HEK293 (cell line): ENCODE measurements around the gene MYZAP.

Experiments
- CTCF ChIA-PET: fragments of 350-600 bp; formaldehyde crosslinking; extraction: SDS; loops from one replicate; lab custom pipeline; 2021; ENCODE audit warnings: antibody characterized with exemption; lab: Yijun Ruan, JAX
- POLR2A ChIA-PET: fragments of 300-600 bp; formaldehyde crosslinking; extraction: SDS; loops from one replicate; lab custom pipeline; 2020; ENCODE audit warnings: antibody characterized with exemption, inconsistent platforms; lab: Yijun Ruan, JAX
- H3K27ac ChIP-seq: fragments of 200-500 bp; sonication (Bioruptor generic); 2 replicates; pipeline ENCODE4 v1.5.1; 2014; ENCODE audit warnings: low read depth, low read length, control low read depth, inconsistent platforms; ENCODE audit errors: extremely low read depth
- H3K36me3 ChIP-seq, 2 experiments: fragments of 200-500 bp in 1 of 2; sonication (Bioruptor generic) in 1 of 2; 1 replicate in 1 of 2; 2 replicates in 1 of 2; pipeline ENCODE4 v1.5.1; 2014 to 2017; ENCODE audit warnings: inconsistent platforms in 2 of 2, low read length in 2 of 2; ENCODE audit not compliant: control insufficient read depth in 2 of 2, insufficient read depth in 1 of 2
- H3K4me1 ChIP-seq: fragments of 200-500 bp; sonication (Bioruptor generic); 2 replicates; pipeline ENCODE4 v1.5.1; 2014; ENCODE audit warnings: mild to moderate bottlenecking, low read length, inconsistent platforms; ENCODE audit not compliant: control insufficient read depth, insufficient read depth
- H3K4me3 ChIP-seq: 2 replicates; pipeline ENCODE4 v1.5.1; 2011; ENCODE audit warnings: low read depth, mild to moderate bottlenecking, control low read depth, low read length, moderate library complexity
- H3K9me3 ChIP-seq: fragments of 200-500 bp; sonication (Bioruptor generic); 2 replicates; pipeline ENCODE4 v1.5.1; 2014; ENCODE audit warnings: low read depth, low read length, inconsistent platforms; ENCODE audit not compliant: control insufficient read depth, insufficient read depth
- CTCF ChIP-seq: fragments of 450-650 bp; formaldehyde crosslinking; IDR thresholded peaks from 2 replicates; pipeline ENCODE4 v1.5.1; 2016; ENCODE audit warnings: missing biosample characterization, missing genetic modification characterization
- GFI1B ChIP-seq: fragments of 450-650 bp; formaldehyde crosslinking; IDR thresholded peaks from 2 replicates; pipeline ENCODE4 v1.5.1; 2016; ENCODE audit warnings: missing biosample characterization, missing genetic modification characterization
- HOXD13 ChIP-seq: sonication (generic); formaldehyde crosslinking; IDR thresholded peaks from 2 replicates; pipeline ENCODE4 v1.8.0; 2022; ENCODE audit warnings: missing genetic modification reagents, borderline replicate concordance
- ZNF274 ChIP-seq, 2 experiments: fragments of 200-500 bp in 1 of 2; fragments of 450-650 bp in 1 of 2; sonication (Bioruptor generic) in 1 of 2; formaldehyde crosslinking in 1 of 2; IDR thresholded peaks; 2 replicates each; pipeline versions ENCODE4 v1.5.1 to v1.6.1; 2014 to 2016; ENCODE audit warnings: borderline replicate concordance in 1 of 2, inconsistent platforms in 1 of 2, low read length in 1 of 2, missing biosample characterization in 1 of 2, missing genetic modification characterization in 1 of 2
- ZNF350 ChIP-seq: fragments of 450-650 bp; formaldehyde crosslinking; IDR thresholded peaks from 2 replicates; pipeline ENCODE4 v1.5.0; 2017; ENCODE audit warnings: missing biosample characterization, mild to moderate bottlenecking, missing genetic modification characterization
- ZNF48 ChIP-seq: fragments of 450-650 bp; formaldehyde crosslinking; IDR thresholded peaks from 2 replicates; pipeline ENCODE4 v1.5.1; 2016; ENCODE audit warnings: missing biosample characterization, missing genetic modification characterization
- ZNF510 ChIP-seq: fragments of 450-650 bp; formaldehyde crosslinking; IDR thresholded peaks from 2 replicates; pipeline ENCODE4 v1.5.1; 2018; ENCODE audit warnings: mild to moderate bottlenecking, missing genetic modification characterization, missing biosample characterization; ENCODE audit not compliant: insufficient replicate concordance
- ZNF558 ChIP-seq: fragments of 450-650 bp; formaldehyde crosslinking; IDR thresholded peaks from 2 replicates; pipeline ENCODE4 v1.5.1; 2016; ENCODE audit warnings: missing biosample characterization, missing genetic modification characterization
- ZNF654 ChIP-seq: fragments of 450-650 bp; formaldehyde crosslinking; IDR thresholded peaks from 2 replicates; pipeline ENCODE4 v1.5.1; 2016; ENCODE audit warnings: low read depth, missing biosample characterization, missing genetic modification characterization
- ZSCAN30 ChIP-seq: fragments of 450-650 bp; IDR thresholded peaks from 2 replicates; pipeline ENCODE4 v1.5.1; 2018; ENCODE audit warnings: missing biosample characterization, mild to moderate bottlenecking, missing genetic modification characterization, moderate library complexity
- TF ChIP-seq, protein P1 (sequence below): fragments of 450-650 bp; formaldehyde crosslinking; conservative IDR thresholded peaks from 2 replicates; pipeline ENCODE4 v1.5.1; 2016; ENCODE audit warnings: low read depth, missing biosample characterization, missing genetic modification characterization
- TF ChIP-seq, protein P2 (sequence below): fragments of 450-650 bp; formaldehyde crosslinking; IDR thresholded peaks from 2 replicates; pipeline ENCODE4; 2016; ENCODE audit warnings: missing biosample characterization, missing genetic modification characterization
- TF ChIP-seq, protein P3 (sequence below): fragments of 450-650 bp; formaldehyde crosslinking; IDR thresholded peaks from 2 replicates; pipeline ENCODE4 v1.5.1; 2016; ENCODE audit warnings: missing biosample characterization, missing genetic modification characterization
- TF ChIP-seq, protein P4 (sequence below): fragments of 450-650 bp; formaldehyde crosslinking; conservative IDR thresholded peaks from 2 replicates; pipeline ENCODE4 v1.5.1; 2016; ENCODE audit warnings: low read depth, missing biosample characterization, missing genetic modification characterization

Gene MYZAP

DNA sequence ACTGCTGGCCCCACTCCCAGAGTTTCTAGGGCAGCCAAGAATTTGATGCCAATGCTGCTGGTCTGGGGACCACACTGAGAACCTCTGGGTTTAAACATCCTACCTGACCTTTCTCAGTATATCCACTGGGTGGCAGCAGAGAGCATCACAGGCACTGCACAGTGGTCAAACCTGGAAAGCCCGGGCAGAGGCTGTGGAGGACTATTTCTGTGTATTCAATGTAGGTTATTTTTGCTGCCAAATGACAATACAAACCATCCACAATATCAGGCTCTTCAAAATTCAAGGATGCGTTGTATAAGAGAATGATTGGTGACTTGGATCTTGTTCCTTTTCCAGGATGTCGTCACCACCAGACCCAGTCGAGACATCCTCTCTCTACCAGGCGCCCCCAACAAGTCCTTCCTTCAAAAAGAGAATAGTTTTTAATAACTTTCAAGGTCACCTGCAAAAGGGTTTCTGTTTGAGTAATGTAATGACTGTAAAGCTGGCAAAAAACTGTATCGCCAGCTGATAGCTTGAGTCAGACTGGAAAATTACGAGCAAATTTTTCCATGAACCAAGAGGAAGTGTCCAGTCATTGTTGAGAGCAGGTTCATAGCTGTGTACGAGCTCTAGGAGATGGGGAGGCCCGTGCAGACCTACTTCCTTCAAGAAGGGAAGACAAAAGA lies 30.5 kb upstream of the MYZAP start:
- ChIA-PET CTCF (interaction anchor here (0.6 to 2.8 kb wide), 29 partner anchors 11 to 859 kb away, joined by 3 to 10 read pairs (median 3); no protein-coding TSS in a partner anchor), POLR2A (no interaction called here)
- no peaks in the 10 kb centered on the region for H3K9me3 ChIP-seq
- TF ChIP-seq, protein P1, sequence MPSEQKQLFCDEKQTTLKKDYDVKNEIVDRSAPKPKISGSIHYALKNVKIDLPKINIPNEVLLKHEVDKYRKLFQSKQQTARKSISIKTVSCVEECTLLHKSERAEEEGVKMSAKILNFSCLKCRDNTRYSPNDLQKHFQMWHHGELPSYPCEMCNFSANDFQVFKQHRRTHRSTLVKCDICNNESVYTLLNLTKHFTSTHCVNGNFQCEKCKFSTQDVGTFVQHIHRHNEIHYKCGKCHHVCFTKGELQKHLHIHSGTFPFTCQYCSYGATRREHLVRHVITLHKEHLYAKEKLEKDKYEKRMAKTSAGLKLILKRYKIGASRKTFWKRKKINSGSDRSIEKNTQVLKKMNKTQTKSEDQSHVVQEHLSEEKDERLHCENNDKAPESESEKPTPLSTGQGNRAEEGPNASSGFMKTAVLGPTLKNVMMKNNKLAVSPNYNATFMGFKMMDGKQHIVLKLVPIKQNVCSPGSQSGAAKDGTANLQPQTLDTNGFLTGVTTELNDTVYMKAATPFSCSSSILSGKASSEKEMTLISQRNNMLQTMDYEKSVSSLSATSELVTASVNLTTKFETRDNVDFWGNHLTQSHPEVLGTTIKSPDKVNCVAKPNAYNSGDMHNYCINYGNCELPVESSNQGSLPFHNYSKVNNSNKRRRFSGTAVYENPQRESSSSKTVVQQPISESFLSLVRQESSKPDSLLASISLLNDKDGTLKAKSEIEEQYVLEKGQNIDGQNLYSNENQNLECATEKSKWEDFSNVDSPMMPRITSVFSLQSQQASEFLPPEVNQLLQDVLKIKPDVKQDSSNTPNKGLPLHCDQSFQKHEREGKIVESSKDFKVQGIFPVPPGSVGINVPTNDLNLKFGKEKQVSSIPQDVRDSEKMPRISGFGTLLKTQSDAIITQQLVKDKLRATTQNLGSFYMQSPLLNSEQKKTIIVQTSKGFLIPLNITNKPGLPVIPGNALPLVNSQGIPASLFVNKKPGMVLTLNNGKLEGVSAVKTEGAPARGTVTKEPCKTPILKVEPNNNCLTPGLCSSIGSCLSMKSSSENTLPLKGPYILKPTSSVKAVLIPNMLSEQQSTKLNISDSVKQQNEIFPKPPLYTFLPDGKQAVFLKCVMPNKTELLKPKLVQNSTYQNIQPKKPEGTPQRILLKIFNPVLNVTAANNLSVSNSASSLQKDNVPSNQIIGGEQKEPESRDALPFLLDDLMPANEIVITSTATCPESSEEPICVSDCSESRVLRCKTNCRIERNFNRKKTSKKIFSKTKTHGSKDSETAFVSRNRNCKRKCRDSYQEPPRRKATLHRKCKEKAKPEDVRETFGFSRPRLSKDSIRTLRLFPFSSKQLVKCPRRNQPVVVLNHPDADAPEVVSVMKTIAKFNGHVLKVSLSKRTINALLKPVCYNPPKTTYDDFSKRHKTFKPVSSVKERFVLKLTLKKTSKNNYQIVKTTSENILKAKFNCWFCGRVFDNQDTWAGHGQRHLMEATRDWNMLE (tag by site-specific recombination) = no peak
- TF ChIP-seq CTCF (tag by site-specific recombination) (peak; percentile 61), ZNF654 (tag by site-specific recombination) (peak; percentile 63), ZNF510 (no peak), GFI1B (tag by site-specific recombination) (no peak), ZNF48 (tag by site-specific recombination) (no peak), ZSCAN30 (tag by site-specific recombination) (0 out of 2 replicates have a peak, but pooled peaks have one; percentile 39), ZNF558 (no peak)
- TF ChIP-seq, protein P2, sequence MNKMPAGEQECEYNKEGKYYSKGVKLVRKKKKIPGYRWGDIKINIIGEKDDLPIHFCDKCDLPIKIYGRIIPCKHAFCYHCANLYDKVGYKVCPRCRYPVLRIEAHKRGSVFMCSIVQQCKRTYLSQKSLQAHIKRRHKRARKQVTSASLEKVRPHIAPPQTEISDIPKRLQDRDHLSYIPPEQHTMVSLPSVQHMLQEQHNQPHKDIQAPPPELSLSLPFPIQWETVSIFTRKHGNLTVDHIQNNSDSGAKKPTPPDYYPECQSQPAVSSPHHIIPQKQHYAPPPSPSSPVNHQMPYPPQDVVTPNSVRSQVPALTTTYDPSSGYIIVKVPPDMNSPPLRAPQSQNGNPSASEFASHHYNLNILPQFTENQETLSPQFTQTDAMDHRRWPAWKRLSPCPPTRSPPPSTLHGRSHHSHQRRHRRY (tag by site-specific recombination) = no peak
- TF ChIP-seq, protein P3, sequence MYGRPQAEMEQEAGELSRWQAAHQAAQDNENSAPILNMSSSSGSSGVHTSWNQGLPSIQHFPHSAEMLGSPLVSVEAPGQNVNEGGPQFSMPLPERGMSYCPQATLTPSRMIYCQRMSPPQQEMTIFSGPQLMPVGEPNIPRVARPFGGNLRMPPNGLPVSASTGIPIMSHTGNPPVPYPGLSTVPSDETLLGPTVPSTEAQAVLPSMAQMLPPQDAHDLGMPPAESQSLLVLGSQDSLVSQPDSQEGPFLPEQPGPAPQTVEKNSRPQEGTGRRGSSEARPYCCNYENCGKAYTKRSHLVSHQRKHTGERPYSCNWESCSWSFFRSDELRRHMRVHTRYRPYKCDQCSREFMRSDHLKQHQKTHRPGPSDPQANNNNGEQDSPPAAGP = no peak
- no peak overlapping the region for H3K27ac ChIP-seq
- no peaks in the 10 kb centered on the region for H3K4me1 ChIP-seq
- no peaks in the 10 kb centered on the region for H3K36me3 ChIP-seq
- no peak overlapping the region for H3K4me3 ChIP-seq

GRCh38 chr15:57562196-57562769 lies 29.4 kb upstream of the MYZAP start:
- no peaks in the 10 kb centered on the region for H3K4me1 ChIP-seq
- no peak for TF ChIP-seq ZNF274 (IDR thresholded peaks at IDR 0.05; ENCODE audit: low read length)
- TF ChIP-seq ZNF274 (tag by site-specific recombination; IDR thresholded peaks at IDR 0.05; ENCODE audit: borderline replicate concordance) = no peak
- no peak for TF ChIP-seq ZNF350
- TF ChIP-seq, protein P4, sequence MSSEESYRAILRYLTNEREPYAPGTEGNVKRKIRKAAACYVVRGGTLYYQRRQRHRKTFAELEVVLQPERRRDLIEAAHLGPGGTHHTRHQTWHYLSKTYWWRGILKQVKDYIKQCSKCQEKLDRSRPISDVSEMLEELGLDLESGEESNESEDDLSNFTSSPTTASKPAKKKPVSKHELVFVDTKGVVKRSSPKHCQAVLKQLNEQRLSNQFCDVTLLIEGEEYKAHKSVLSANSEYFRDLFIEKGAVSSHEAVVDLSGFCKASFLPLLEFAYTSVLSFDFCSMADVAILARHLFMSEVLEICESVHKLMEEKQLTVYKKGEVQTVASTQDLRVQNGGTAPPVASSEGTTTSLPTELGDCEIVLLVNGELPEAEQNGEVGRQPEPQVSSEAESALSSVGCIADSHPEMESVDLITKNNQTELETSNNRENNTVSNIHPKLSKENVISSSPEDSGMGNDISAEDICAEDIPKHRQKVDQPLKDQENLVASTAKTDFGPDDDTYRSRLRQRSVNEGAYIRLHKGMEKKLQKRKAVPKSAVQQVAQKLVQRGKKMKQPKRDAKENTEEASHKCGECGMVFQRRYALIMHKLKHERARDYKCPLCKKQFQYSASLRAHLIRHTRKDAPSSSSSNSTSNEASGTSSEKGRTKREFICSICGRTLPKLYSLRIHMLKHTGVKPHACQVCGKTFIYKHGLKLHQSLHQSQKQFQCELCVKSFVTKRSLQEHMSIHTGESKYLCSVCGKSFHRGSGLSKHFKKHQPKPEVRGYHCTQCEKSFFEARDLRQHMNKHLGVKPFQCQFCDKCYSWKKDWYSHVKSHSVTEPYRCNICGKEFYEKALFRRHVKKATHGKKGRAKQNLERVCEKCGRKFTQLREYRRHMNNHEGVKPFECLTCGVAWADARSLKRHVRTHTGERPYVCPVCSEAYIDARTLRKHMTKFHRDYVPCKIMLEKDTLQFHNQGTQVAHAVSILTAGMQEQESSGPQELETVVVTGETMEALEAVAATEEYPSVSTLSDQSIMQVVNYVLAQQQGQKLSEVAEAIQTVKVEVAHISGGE (tag by site-specific recombination) = no peak
- no peak for TF ChIP-seq HOXD13 (CRISPR knock-in tag)
- TF ChIP-seq, all 188 proteins: peak for 0
- H3K4me3 ChIP-seq = no peak overlapping the region
- H3K27ac ChIP-seq = no peak overlapping the region
- no peaks in the 10 kb centered on the region for H3K36me3 ChIP-seq
- POLR2A ChIA-PET = no interaction called here
- CTCF ChIA-PET = interaction anchor here (0.7 kb wide), 1 partner anchor 56 kb away, joined by 5 read pairs; no protein-coding TSS in a partner anchor
- H3K9me3 ChIP-seq = no peaks in the 10 kb centered on the region
